ENCODE results near the gene DLL4.

- TF ChIP-seq CTCF (IDR thresholded peaks at IDR 0.05; ENCODE audit: low read depth, low read length, poor library complexity, severe bottlenecking) (no peak), EZH2phosphoT487 (IDR thresholded peaks at IDR 0.05; ENCODE audit: borderline replicate concordance, low read length) (no peak)
Observed at GRCh38 chr15:40978562-40978961, 49.4 kb downstream of the DLL4 start.
